ENCODE results near the gene ASB16. TPM values are rescaled to one million over a fixed set of nuclear protein-coding genes. Genes with fewer than 3 reads are reported as not detected.

The ASB16 gene
- total RNA-seq, 1 donor: not detected

DNA sequence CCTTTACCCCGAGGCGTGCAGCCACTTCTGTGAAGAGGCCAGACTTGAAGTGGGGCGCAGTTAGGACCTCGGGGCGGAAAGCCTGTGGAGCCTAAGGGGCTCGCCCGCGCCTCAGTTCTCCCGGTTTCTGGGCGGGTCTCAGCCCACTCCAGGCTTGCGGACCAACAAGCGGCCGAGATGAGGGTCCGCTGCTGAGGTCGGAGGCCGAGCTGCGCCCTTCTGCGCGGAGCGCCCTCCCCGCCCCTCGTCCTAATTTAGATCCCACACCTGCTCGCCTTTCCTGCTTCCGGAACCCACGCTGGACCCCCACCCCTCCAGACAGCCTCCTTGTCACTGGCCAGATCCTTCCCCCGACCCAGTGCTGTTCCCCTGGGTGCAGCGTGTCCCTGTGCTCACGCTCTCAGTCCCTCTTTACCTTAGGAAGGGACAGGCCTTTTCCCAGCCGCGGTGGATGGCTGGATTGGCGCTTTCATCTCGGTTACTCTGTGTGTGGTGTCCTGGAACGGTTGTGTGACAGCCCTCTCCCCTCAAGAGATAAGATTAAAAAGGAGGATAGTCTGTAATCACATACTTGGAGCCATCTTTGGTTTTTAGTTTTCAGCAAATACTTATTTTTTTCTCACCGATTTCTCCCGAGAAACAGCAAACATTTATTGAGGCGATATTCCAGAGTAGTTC is 30.1 kb downstream of the ASB16 start:
- TF ChIP-seq, protein P1, sequence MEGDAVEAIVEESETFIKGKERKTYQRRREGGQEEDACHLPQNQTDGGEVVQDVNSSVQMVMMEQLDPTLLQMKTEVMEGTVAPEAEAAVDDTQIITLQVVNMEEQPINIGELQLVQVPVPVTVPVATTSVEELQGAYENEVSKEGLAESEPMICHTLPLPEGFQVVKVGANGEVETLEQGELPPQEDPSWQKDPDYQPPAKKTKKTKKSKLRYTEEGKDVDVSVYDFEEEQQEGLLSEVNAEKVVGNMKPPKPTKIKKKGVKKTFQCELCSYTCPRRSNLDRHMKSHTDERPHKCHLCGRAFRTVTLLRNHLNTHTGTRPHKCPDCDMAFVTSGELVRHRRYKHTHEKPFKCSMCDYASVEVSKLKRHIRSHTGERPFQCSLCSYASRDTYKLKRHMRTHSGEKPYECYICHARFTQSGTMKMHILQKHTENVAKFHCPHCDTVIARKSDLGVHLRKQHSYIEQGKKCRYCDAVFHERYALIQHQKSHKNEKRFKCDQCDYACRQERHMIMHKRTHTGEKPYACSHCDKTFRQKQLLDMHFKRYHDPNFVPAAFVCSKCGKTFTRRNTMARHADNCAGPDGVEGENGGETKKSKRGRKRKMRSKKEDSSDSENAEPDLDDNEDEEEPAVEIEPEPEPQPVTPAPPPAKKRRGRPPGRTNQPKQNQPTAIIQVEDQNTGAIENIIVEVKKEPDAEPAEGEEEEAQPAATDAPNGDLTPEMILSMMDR (IDR thresholded peaks at IDR 0.05; ENCODE audit: extremely low read depth, low read depth, low read length): no peak
- DNase-seq (ENCODE audit: insufficient read length, low spot score, missing footprints): no peak
- H3K79me2 ChIP-seq (ENCODE audit: insufficient read depth, low read length): peaks cover 25% of the 10 kb centered on the region
- H2AFZ ChIP-seq (ENCODE audit: low read length): peak overlapping the region; percentile 94
- H3K36me3 ChIP-seq (ENCODE audit: insufficient read depth, low read length): peaks cover 11% of the 10 kb centered on the region
- H3K27me3 ChIP-seq (ENCODE audit: insufficient read depth, low read length): no peaks in the 10 kb centered on the region
- peaks cover 36% of the 10 kb centered on the region for H3K4me1 ChIP-seq (ENCODE audit: insufficient read depth, low read length)
- peaks cover 3% of the 10 kb centered on the region for H4K20me1 ChIP-seq (ENCODE audit: insufficient read depth, low read length)
- no peaks in the 10 kb centered on the region for H3K9me3 ChIP-seq (ENCODE audit: low read depth, low read length)
- peak overlapping the region; percentile 87 for H3K4me3 ChIP-seq (ENCODE audit: insufficient read depth, low read length)
- peak overlapping the region; percentile 73 for H3K27ac ChIP-seq (ENCODE audit: low read depth, low read length)
- peak overlapping the region; percentile 97 for H3K4me2 ChIP-seq (ENCODE audit: insufficient read depth, low read length)

DNA sequence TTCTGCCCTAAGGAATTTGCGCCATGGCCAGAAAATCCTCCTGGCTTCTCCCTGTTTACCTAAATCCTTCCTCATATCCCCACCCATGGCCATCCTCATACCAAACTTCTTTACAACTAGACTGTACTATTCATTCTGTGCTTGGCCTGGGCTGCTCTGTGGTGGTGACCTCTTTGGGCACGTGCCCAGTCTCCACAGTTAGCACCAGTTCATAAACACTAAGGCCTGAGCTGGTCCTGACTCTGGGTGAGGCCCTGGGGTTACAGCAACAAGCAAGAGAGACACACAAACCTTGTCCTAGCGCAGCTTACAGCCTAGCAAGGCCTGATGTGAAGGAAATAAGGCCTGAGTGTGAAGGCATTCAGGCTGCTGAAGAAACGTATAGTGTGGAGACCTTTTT is 32.3 kb downstream of the ASB16 start:
- Histone ChIP-seq H2AFZ (ENCODE audit: low read length) (peak overlapping the region; percentile 50), H3K4me3 (ENCODE audit: insufficient read depth, low read length) (no peak overlapping the region)
- no peak for DNase-seq (ENCODE audit: insufficient read length, low spot score, missing footprints)

DNA sequence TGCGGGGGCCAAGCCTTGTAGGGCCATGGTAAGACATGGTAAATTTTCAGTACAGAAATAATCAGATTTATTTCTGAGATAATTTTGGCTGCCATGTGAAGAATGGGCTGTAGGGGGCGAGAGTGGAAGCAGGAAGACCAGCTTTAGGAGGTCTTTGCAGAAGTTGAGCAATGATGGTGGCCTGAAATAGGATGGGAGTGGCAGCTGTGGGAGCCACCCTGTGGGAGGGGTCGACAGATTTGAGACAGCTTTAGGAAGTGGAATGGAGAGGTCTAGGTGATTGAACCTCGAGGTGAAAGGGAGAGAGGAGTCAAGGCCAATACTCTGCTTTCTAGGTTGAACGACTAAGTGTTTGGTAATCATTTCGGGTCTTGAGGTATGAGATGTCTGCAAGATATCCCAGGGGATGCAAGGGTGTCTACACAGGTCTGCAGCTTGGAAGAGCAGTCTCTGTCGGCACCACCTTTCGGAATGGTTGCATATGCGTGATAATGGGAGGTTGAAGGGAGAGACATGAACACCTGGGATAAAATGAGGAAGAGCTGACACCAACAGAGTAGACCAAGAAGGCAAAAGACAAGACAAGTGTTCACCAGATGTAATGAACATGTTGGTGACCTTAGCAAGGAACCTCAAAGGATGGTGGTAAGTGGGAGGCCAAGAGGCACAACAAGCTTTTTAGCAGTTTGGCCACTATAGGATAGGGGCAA is 33.4 kb downstream of the ASB16 start:
- peak overlapping the region; percentile 17 for H3K4me2 ChIP-seq (ENCODE audit: insufficient read depth, low read length)
- no peak overlapping the region for H3K27ac ChIP-seq (ENCODE audit: low read depth, low read length)
- H4K20me1 ChIP-seq (ENCODE audit: insufficient read depth, low read length): peaks cover 4% of the 10 kb centered on the region
- no peak overlapping the region for H2AFZ ChIP-seq (ENCODE audit: low read length)
- peaks cover 39% of the 10 kb centered on the region for H3K4me1 ChIP-seq (ENCODE audit: insufficient read depth, low read length)
- H3K4me3 ChIP-seq (ENCODE audit: insufficient read depth, low read length): no peak overlapping the region
- DNase-seq (ENCODE audit: insufficient read length, low spot score, missing footprints): peak; percentile 91
- no peaks in the 10 kb centered on the region for H3K27me3 ChIP-seq (ENCODE audit: insufficient read depth, low read length)
- H3K36me3 ChIP-seq (ENCODE audit: insufficient read depth, low read length): peaks cover 23% of the 10 kb centered on the region
- TF ChIP-seq, protein P1 (IDR thresholded peaks at IDR 0.05; ENCODE audit: extremely low read depth, low read depth, low read length): peak; percentile 84
- H3K79me2 ChIP-seq (ENCODE audit: insufficient read depth, low read length): peaks cover 2% of the 10 kb centered on the region
- H3K9me3 ChIP-seq (ENCODE audit: low read depth, low read length): no peaks in the 10 kb centered on the region

More for the DNA sequence above, 32.3 kb downstream of the ASB16 start:
- Histone ChIP-seq H3K4me1 (ENCODE audit: insufficient read depth, low read length) (peaks cover 36% of the 10 kb centered on the region), H3K36me3 (ENCODE audit: insufficient read depth, low read length) (peaks cover 12% of the 10 kb centered on the region), H3K79me2 (ENCODE audit: insufficient read depth, low read length) (peaks cover 13% of the 10 kb centered on the region), H3K27ac (ENCODE audit: low read depth, low read length) (peak overlapping the region; percentile 23), H3K27me3 (ENCODE audit: insufficient read depth, low read length) (no peaks in the 10 kb centered on the region), H3K9me3 (ENCODE audit: low read depth, low read length) (no peaks in the 10 kb centered on the region), H3K4me2 (ENCODE audit: insufficient read depth, low read length) (no peak overlapping the region), H4K20me1 (ENCODE audit: insufficient read depth, low read length) (peaks cover 4% of the 10 kb centered on the region)
- TF ChIP-seq, protein P1 (IDR thresholded peaks at IDR 0.05; ENCODE audit: extremely low read depth, low read depth, low read length): no peak

DNA sequence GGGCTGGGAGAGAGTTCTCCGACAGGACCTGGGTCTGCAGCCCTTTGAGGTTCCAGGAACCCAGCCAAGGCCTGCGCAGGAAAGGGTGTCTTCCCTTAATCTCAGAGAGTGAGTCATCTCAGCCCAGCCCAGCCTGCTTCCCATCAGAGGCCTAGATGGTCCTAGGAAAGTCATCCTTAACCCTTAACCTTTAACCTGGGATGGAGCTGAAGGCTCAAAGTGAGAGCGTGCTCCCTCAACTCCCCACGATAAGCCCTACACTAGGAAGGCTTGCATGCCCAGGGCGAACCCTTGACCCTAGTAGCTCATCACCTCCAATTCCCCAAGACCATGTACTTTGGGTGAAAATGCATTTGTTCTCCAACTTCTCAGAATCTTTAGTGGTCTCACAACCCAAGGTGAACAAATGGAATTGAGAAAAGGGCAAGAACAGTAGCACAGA is 34.0 kb downstream of the ASB16 start:
- Histone ChIP-seq H3K79me2 (ENCODE audit: insufficient read depth, low read length) (no peaks in the 10 kb centered on the region), H3K36me3 (ENCODE audit: insufficient read depth, low read length) (peaks cover 29% of the 10 kb centered on the region), H4K20me1 (ENCODE audit: insufficient read depth, low read length) (peaks cover 8% of the 10 kb centered on the region), H3K9me3 (ENCODE audit: low read depth, low read length) (no peaks in the 10 kb centered on the region), H3K4me1 (ENCODE audit: insufficient read depth, low read length) (peaks cover 39% of the 10 kb centered on the region), H3K27ac (ENCODE audit: low read depth, low read length) (no peak overlapping the region), H3K27me3 (ENCODE audit: insufficient read depth, low read length) (no peaks in the 10 kb centered on the region), H3K4me3 (ENCODE audit: insufficient read depth, low read length) (no peak overlapping the region), H3K4me2 (ENCODE audit: insufficient read depth, low read length) (peak overlapping the region; percentile 17), H2AFZ (ENCODE audit: low read length) (no peak overlapping the region)
- TF ChIP-seq, protein P1 (IDR thresholded peaks at IDR 0.05; ENCODE audit: extremely low read depth, low read depth, low read length): no peak
- DNase-seq (ENCODE audit: insufficient read length, low spot score, missing footprints): peak; percentile 90

Measured in osteoblast (primary cell).